Measurements from ENCODE around the gene ATP10B.

ATP10B gene

GRCh38 chr5:160675988-160676387, 176.0 kb downstream of the ATP10B start:
- no peak for DNase-seq

DNA sequence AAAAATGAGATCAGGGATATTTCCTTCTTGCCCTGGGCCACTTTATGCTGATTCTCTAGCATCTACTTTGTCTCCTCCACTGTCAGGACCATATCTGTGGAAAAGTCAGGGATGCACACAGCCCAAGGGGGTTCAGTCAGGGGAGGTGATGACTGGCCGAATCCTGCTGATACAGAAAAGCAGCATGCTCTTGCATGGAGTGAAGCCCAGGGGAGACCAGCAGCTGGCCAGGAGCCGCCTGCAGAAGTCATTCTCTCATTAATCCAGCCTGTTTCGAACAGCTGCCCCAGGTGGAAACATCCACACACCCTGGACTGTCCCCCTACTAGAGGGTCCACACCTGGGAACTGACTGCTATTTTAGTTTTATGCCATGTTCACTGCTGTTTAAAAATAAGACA, 177.1 kb downstream of the ATP10B start:
- DNase-seq, result no peak

- no peak for DNase-seq
Observed at GRCh38 chr5:160672521-160672920, 179.5 kb downstream of the ATP10B start.

DNA sequence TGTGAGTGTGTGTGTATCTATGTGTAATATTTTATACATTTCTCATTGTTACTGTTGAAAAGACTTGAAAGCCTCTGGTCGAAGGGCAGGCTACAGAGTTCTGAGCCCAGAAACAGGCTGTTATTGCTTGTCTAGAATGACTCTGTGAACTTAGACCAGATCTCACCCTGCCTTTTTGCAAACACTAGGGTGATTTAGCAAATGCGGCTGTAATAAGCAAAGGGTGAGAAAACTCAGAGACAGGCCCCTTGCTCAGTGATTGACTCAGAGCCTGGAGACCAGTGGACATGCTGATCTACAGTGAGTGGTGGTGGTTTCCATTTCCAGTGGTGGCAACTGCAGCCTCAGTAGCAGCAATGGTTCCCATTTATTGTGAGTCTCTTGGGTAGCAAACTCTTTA, 183.7 kb downstream of the ATP10B start:
- DNase-seq, result no peak

- no peak for DNase-seq
Observed at GRCh38 chr5:160667160-160667559, 184.9 kb downstream of the ATP10B start.

DNA sequence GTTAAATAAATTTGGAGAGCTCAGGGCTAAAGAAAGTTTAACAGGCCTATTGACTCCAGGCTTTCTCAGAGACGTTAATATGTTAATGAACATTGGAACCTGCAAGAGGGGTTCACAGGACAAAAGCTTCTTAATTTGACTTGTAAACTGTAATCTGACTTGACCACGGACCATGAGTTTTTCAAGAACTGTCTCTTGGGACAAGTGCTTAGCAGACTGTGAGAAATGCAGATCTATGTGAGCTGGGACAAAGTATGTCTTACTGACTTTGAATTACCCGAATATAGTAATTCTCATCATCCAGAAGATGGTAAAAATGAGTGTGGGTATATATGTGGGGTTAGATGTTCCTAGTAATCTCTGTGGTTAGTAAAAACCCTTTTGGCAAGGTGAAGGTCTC, 186.6 kb downstream of the ATP10B start:
- DNase-seq, result no peak

DNA sequence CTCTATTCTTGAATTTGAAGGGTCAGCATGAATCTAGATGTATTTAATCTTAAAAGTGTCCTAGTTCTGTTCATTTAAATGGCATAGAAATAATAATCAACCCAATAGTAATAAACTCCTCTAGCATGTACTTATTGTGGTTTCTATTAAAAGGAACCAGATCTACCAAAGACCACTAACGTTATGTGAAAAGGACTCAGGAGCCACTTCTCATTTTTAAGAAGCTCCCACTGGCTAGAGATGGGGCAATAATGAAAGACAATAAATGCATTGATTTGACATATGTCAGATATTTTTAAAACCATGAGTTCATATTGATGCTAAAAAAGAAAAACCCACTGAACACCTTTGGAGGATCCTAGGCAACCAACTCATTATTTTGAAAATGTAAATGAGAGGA, 191.9 kb downstream of the ATP10B start:
- no peak for DNase-seq

GRCh38 chr5:160657622-160658458, 194.2 kb downstream of the ATP10B start:
- DNase-seq, result no peak

- no peak for DNase-seq
Observed at GRCh38 chr5:160657068-160657507, 194.9 kb downstream of the ATP10B start.

DNA sequence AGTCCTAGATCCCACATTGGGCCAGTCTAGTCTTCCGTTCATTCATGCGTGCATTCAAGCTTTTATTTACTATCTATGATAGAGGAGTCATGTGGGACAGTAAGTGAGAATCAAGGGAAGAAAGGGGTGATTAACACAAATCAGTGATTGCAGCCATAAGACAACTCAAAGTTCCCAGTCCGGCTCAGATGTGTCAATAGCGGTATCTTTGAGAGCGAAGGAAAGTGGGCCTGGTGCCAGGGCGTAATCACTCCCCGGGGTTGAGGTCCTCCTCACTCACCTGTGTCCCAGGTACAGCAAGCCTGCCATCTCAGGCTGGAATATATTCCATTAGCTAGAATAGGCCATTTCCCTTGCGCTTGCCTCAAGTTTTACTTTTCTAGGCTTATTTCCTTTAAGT, 196.3 kb downstream of the ATP10B start:
- DNase-seq, result no peak

DNA sequence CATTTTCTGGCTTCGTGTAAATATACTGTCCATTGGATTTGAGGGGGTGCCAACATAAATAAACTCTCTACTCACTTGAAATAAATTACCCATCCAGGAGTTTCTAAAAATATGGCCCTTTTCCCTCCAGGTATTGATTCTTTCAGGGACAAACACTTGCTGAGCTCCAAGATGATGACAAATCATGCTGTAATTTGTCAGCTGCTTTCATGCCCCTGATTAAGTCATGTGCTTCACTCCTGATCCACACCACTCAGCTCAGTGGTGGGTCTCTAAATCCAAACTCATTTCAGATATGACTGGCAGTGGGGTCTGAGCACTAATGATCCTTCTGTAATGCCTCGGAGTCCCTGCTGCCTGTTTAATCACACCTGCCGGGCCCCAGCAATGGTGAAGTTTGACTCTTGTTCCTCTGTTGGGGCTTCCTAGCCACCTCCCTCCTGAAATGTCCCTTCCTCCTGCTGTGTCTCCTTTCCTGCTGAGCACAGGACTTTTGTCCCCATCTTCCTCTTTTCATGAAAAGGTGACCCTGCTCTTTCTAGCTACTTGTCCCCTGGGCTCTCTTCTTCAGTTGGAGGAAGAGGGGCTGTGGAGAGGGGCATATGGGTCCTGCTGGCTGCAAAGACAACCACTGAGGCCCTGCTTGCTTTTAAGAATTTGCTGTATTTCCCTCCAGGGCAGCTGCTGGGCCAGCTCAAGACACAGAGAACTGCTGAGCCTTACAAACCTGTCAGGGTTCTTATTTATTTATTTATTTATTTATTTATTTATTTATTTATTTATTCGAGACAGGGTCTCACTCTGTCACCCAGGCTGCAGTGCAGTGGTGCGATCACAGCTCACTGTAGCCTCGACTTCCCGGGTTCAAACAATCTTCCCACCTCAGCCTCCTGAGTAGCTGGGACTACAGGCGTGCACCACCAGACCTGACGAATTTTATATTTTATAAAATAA, 200.0 kb downstream of the ATP10B start:
- no peak for DNase-seq

DNA sequence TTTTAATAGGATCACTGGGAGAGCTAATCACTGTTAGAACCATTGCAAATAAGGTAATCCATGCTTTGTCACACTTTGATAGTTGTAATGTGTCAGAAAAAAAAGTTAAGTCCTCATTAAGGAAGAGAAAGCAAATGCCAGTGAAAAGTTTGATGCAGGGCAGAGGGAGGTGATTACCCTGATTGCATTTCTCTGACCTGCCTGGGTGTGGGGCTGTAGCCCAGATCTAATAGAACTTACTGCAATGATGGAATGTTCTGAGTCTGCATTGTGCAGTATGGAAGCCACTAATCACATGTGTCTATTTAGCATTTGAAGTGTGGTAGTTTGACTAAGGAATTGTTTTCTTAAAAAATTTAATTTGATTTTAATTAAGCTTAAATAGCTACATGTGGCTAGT, 202.7 kb downstream of the ATP10B start:
- DNase-seq, result no peak

GRCh38 chr5:160646033-160646432, 206.0 kb downstream of the ATP10B start:
- DNase-seq, result no peak

GRCh38 chr5:160643616-160644240, 208.3 kb downstream of the ATP10B start:
- DNase-seq, result no peak

- DNase-seq, result no peak
Observed at GRCh38 chr5:160641405-160641804, 210.6 kb downstream of the ATP10B start.

GRCh38 chr5:160640406-160640805, 211.6 kb downstream of the ATP10B start:
- no peak for DNase-seq

DNA sequence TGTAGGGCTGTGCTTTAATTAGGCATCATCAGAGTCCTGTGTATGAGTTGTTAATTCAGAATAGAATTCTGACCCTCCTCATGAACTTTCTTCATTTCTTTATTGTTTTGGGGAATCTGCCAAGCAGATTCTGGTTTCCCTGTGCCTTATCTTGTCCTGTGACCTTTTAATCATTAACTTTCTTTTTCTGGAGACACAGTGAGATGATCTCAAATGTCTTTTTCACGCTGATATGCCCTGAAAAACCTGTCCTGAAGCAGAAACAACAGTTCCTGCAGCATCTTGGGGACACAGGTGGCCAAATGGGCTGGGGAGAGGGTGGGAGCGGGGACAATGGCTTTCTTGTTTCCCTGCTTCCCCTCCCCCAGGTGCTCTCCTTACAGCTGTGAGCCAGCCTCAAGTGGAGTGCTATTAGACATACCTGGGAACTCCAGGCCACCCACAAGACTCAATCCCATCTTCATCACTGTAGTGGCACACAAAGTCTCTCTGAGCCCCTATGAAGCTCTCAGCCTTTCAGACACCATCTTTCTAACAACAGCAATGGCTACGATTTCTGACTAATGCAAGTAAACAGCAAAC, 213.8 kb downstream of the ATP10B start:
- no peak for DNase-seq

GRCh38 chr5:160637357-160638090, 214.5 kb downstream of the ATP10B start:
- no peak for DNase-seq

- DNase-seq, result no peak
Observed at GRCh38 chr5:160635663-160636062, 216.3 kb downstream of the ATP10B start.

GRCh38 chr5:160635046-160635445, 217.0 kb downstream of the ATP10B start:
- no peak for DNase-seq

DNA sequence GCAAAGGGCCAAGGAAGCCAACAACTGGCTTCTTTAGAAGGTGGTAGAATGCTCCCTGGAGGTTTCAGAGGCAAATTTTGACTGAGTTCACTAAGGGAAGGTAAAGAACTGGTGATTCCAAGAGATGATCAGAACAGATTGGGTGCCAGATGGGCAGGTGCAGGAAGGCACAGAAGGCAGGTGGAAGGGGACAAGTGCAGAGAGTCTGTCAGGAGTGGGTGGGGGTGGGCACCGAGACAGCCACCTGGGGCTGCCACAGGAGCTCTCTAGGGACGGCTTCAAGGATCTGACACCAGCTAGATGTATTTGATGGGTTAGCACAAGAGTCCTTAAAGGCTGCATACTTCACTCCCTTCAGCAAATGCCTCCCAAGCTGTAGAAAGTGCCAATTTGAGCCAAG, 223.0 kb downstream of the ATP10B start:
- no peak for DNase-seq

DNA sequence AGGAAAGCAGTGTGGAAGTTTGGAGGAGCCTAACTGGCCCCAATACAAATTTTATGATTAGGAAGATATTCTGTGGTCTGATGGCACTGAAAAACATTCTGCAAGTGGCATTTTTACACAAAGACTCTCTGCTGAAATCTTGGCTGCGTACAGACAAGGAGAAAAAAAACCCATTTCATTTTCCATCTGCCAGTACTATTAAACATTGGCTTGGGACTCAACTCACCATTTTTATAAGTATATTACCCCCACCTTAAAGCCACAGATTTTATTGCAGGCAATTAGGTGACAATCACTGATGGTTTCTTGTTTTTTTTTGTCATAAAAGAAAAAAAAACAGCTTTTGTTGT, 223.4 kb downstream of the ATP10B start:
- no peak for DNase-seq
